ENCODE results near the gene FRMD3. TPM values are rescaled to one million over a fixed set of nuclear protein-coding genes. Genes with fewer than 3 reads are reported as not detected.

The FRMD3 gene
- total and polyA plus RNA-seq, 4 experiments from 2014 or later, result 0.22 to 1.3 (median 1.1) TPM; not detected in 1

DNA sequence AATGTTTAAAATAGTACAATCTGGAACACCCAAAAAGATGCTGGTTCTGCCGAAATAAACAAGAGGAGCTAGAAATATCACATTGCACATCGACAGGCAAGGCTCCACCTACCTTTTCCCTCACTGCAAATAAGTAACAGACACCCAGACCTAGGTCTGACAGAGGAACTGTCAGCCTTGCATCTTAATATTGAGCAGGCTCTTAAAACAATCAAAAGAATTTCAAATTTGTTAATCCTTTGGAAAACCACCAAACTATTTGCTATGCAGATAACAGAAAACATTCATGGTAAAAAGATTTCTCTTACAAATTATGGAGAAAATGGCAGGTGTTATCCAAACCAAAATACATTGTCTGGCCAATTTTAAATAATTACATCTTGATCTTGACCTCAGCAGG, 71.3 kb downstream of the FRMD3 start:
- Mint-ChIP-seq H3K27ac (no peak overlapping the region), H3K9me3 (peaks cover 0 to 6% (median under 1%) of the 10 kb centered on the region in 8 donors), H3K4me1 (no peaks in the 10 kb centered on the region), H3K27me3 (peaks cover 0 to 1% of the 10 kb centered on the region in 2 donors), H3K36me3 (peaks cover 0 to 4% of the 10 kb centered on the region in 2 donors), H3K4me3 (no peak overlapping the region)
- Histone ChIP-seq H3K27me3 (ENCODE audit: insufficient read depth, low read length) (no peaks in the 10 kb centered on the region), H3K9me3 (ENCODE audit: control insufficient read depth in 1 of 2, low read length in 2 of 2) (no peaks in the 10 kb centered on the region), H3K36me3 (ENCODE audit: insufficient read depth, low read length) (no peaks in the 10 kb centered on the region), H3K4me1 (ENCODE audit: insufficient read depth, low read length) (no peaks in the 10 kb centered on the region), H3K4me3 (ENCODE audit: low read length in 2 of 2) (no peak overlapping the region), H3K27ac (ENCODE audit: low read depth, low read length) (no peak overlapping the region)
- POLR2A ChIA-PET (ENCODE audit: partially characterized antibody), result no interaction called here
- no peak for DNase-seq
- CTCF ChIA-PET (ENCODE audit: partially characterized antibody), result no interaction called here
- intact Hi-C loops (cut with micrococcal nuclease), result no loop called here

- Histone ChIP-seq H3K4me1 (ENCODE audit: insufficient read depth, low read length) (no peaks in the 10 kb centered on the region), H3K9me3 (ENCODE audit: control insufficient read depth in 1 of 2, low read length in 2 of 2) (no peaks in the 10 kb centered on the region), H3K27ac (ENCODE audit: low read depth, low read length) (no peak overlapping the region), H3K27me3 (ENCODE audit: insufficient read depth, low read length) (no peaks in the 10 kb centered on the region), H3K36me3 (ENCODE audit: insufficient read depth, low read length) (no peaks in the 10 kb centered on the region), H3K4me3 (ENCODE audit: low read length in 2 of 2) (no peak overlapping the region)
- intact Hi-C loops (cut with micrococcal nuclease), result no loop called here
- Mint-ChIP-seq H3K27me3 (peaks cover 0 to 1% of the 10 kb centered on the region in 2 donors), H3K4me3 (no peak overlapping the region), H3K4me1 (no peaks in the 10 kb centered on the region), H3K9me3 (peaks cover 0 to 8% (median 1%) of the 10 kb centered on the region in 8 donors), H3K36me3 (peaks cover under 1 to 5% of the 10 kb centered on the region in 2 donors), H3K27ac (no peak overlapping the region)
- ChIA-PET CTCF (ENCODE audit: partially characterized antibody) (no interaction called here), POLR2A (ENCODE audit: partially characterized antibody) (no interaction called here)
- DNase-seq, result no peak
These were observed 71.8 kb downstream of the FRMD3 start for GRCh38 chr9:83466351-83466750.

- H3K4me1 Mint-ChIP-seq, result no peaks in the 10 kb centered on the region
- Histone ChIP-seq H3K27ac (ENCODE audit: low read depth, low read length) (no peak overlapping the region), H3K27me3 (ENCODE audit: insufficient read depth, low read length) (no peaks in the 10 kb centered on the region), H3K4me1 (ENCODE audit: insufficient read depth, low read length) (no peaks in the 10 kb centered on the region), H3K9me3 (ENCODE audit: control insufficient read depth in 1 of 2, low read length in 2 of 2) (no peaks in the 10 kb centered on the region), H3K4me3 (ENCODE audit: low read length in 2 of 2) (no peak overlapping the region), H3K36me3 (ENCODE audit: insufficient read depth, low read length) (no peaks in the 10 kb centered on the region)
- intact Hi-C loops (cut with micrococcal nuclease), result no loop called here
- ChIA-PET POLR2A (ENCODE audit: partially characterized antibody) (no interaction called here), CTCF (ENCODE audit: partially characterized antibody) (no interaction called here)
- no peak overlapping the region for H3K27ac Mint-ChIP-seq
- peaks cover 0 to 11% (median 6%) of the 10 kb centered on the region in 8 donors for H3K9me3 Mint-ChIP-seq
- no peak overlapping the region for H3K4me3 Mint-ChIP-seq
- H3K36me3 Mint-ChIP-seq, result peaks cover 6 to 12% of the 10 kb centered on the region in 2 donors
- DNase-seq, result no peak
- H3K27me3 Mint-ChIP-seq, result no peaks in the 10 kb centered on the region
These were observed 78.4 kb downstream of the FRMD3 start for GRCh38 chr9:83459830-83460229.

DNA sequence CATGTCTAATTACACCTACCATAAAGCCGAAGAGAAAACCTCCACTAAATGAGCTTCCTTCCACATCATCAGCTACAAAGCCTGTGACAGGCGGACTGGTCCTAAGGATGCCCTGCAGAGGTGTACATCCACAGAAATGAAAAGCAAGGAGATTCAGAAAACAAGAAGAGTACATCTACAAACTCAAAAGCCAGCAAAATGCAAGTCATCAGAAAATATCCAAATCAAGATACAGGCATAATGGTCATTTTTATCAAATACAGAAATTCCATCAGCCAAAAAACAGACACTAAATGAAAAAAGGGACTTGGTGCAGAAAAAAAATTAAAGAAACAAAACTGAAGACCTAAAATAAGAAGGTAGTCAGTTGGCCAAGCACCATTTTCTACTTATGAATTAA, 79.7 kb downstream of the FRMD3 start:
- no peak for DNase-seq
- H3K27ac Mint-ChIP-seq, result no peak overlapping the region
- Histone ChIP-seq H3K9me3 (ENCODE audit: control insufficient read depth in 1 of 2, low read length in 2 of 2) (no peaks in the 10 kb centered on the region), H3K36me3 (ENCODE audit: insufficient read depth, low read length) (no peaks in the 10 kb centered on the region), H3K27me3 (ENCODE audit: insufficient read depth, low read length) (no peaks in the 10 kb centered on the region), H3K4me3 (ENCODE audit: low read length in 2 of 2) (no peak overlapping the region), H3K4me1 (ENCODE audit: insufficient read depth, low read length) (no peaks in the 10 kb centered on the region), H3K27ac (ENCODE audit: low read depth, low read length) (no peak overlapping the region)
- ChIA-PET POLR2A (ENCODE audit: partially characterized antibody) (no interaction called here), CTCF (ENCODE audit: partially characterized antibody) (no interaction called here)
- peaks cover 0 to 11% (median 6%) of the 10 kb centered on the region in 8 donors for H3K9me3 Mint-ChIP-seq
- intact Hi-C loops (cut with micrococcal nuclease), result no loop called here
- H3K36me3 Mint-ChIP-seq, result peaks cover 6 to 12% of the 10 kb centered on the region in 2 donors
- H3K27me3 Mint-ChIP-seq, result no peaks in the 10 kb centered on the region
- H3K4me1 Mint-ChIP-seq, result no peaks in the 10 kb centered on the region
- no peak overlapping the region for H3K4me3 Mint-ChIP-seq

DNA sequence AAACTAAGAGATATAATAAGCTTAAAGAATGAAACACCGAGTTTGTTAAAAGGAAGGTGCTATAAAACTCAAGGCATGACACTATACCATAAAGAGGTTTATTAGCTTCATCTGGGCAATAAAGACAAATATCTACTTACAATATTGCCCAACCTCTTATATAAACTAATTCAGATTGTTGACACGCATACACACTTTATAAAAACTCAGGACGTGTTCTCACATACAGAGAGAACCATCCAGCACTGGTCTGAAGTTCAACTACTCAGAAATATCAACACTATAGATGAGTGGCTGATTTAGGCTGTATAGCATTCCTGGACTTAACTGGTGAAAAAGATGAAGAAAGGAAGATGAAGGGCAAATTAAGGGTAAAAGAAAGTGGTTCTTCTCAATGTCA, 81.2 kb downstream of the FRMD3 start:
- ChIA-PET CTCF (ENCODE audit: partially characterized antibody) (no interaction called here), POLR2A (ENCODE audit: partially characterized antibody) (no interaction called here)
- no peak overlapping the region for H3K27ac Mint-ChIP-seq
- H3K9me3 Mint-ChIP-seq, result peaks cover 0 to 6% (median 5%) of the 10 kb centered on the region in 8 donors
- Histone ChIP-seq H3K36me3 (ENCODE audit: insufficient read depth, low read length) (no peaks in the 10 kb centered on the region), H3K9me3 (ENCODE audit: control insufficient read depth in 1 of 2, low read length in 2 of 2) (no peaks in the 10 kb centered on the region), H3K27ac (ENCODE audit: low read depth, low read length) (no peak overlapping the region), H3K27me3 (ENCODE audit: insufficient read depth, low read length) (no peaks in the 10 kb centered on the region), H3K4me1 (ENCODE audit: insufficient read depth, low read length) (no peaks in the 10 kb centered on the region), H3K4me3 (ENCODE audit: low read length in 2 of 2) (no peak overlapping the region)
- H3K4me3 Mint-ChIP-seq, result no peak overlapping the region
- peaks cover 6 to 7% of the 10 kb centered on the region in 2 donors for H3K36me3 Mint-ChIP-seq
- DNase-seq, result no peak
- intact Hi-C loops (cut with micrococcal nuclease), result no loop called here
- H3K27me3 Mint-ChIP-seq, result no peaks in the 10 kb centered on the region
- H3K4me1 Mint-ChIP-seq, result no peaks in the 10 kb centered on the region

DNA sequence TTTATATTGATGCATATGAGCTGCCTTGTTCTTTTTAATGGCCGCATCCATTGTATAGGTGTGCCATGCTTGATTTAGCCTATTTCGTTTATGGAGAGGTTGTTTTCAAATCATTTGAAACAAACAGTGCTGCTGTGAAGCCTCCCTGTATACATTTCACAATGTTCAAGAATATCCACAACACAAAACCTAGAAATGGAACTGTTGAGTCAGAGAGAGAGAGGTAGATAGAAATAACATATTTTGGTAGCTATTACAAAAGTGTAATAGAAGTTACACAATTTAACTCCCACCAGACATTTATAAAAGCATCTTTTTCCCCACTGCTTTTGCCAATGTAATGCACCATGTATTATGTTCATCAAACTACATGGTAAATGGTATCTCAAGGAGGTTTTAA, 82.0 kb downstream of the FRMD3 start:
- H3K36me3 Mint-ChIP-seq, result peaks cover 4 to 6% of the 10 kb centered on the region in 2 donors
- Histone ChIP-seq H3K4me1 (ENCODE audit: insufficient read depth, low read length) (no peaks in the 10 kb centered on the region), H3K4me3 (ENCODE audit: low read length in 2 of 2) (no peak overlapping the region), H3K27me3 (ENCODE audit: insufficient read depth, low read length) (no peaks in the 10 kb centered on the region), H3K27ac (ENCODE audit: low read depth, low read length) (no peak overlapping the region), H3K9me3 (ENCODE audit: control insufficient read depth in 1 of 2, low read length in 2 of 2) (no peaks in the 10 kb centered on the region), H3K36me3 (ENCODE audit: insufficient read depth, low read length) (no peaks in the 10 kb centered on the region)
- no peaks in the 10 kb centered on the region for H3K27me3 Mint-ChIP-seq
- DNase-seq, result no peak
- no peaks in the 10 kb centered on the region for H3K4me1 Mint-ChIP-seq
- H3K4me3 Mint-ChIP-seq, result no peak overlapping the region
- H3K9me3 Mint-ChIP-seq, result peaks cover 0 to 6% (median 4%) of the 10 kb centered on the region in 8 donors
- intact Hi-C loops (cut with micrococcal nuclease), result no loop called here
- POLR2A ChIA-PET (ENCODE audit: partially characterized antibody), result no interaction called here
- no peak overlapping the region for H3K27ac Mint-ChIP-seq
- CTCF ChIA-PET (ENCODE audit: partially characterized antibody), result no interaction called here

DNA sequence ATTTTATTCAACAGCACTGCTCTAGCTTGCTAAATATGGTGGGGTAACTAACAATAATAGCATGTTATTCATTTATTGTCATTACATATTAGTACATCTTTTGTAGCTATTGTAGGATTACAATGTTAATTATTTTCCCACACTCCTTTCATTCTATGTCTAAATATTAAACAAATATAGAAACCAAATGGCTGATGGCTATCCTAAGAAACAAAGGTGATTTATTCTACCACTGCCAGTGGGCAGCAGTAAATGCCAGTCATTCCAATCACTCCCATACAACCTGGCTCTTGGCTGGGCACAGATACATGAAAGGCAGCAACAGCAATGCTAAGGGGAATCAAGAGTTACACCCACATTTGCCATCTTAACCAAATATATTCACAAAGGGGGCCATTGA, 84.1 kb downstream of the FRMD3 start:
- Mint-ChIP-seq H3K4me3 (no peak overlapping the region), H3K4me1 (no peaks in the 10 kb centered on the region), H3K36me3 (no peaks in the 10 kb centered on the region), H3K9me3 (no peaks in the 10 kb centered on the region), H3K27me3 (no peaks in the 10 kb centered on the region), H3K27ac (no peak overlapping the region)
- CTCF ChIA-PET (ENCODE audit: partially characterized antibody), result no interaction called here
- intact Hi-C loops (cut with micrococcal nuclease), result no loop called here
- Histone ChIP-seq H3K36me3 (ENCODE audit: insufficient read depth, low read length) (no peaks in the 10 kb centered on the region), H3K27ac (ENCODE audit: low read depth, low read length) (no peak overlapping the region), H3K4me1 (ENCODE audit: insufficient read depth, low read length) (no peaks in the 10 kb centered on the region), H3K4me3 (ENCODE audit: low read length in 2 of 2) (no peak overlapping the region), H3K9me3 (ENCODE audit: control insufficient read depth in 1 of 2, low read length in 2 of 2) (no peaks in the 10 kb centered on the region), H3K27me3 (ENCODE audit: insufficient read depth, low read length) (no peaks in the 10 kb centered on the region)
- POLR2A ChIA-PET (ENCODE audit: partially characterized antibody), result no interaction called here
- no peak for DNase-seq

GRCh38 chr9:83451308-83451707, 86.9 kb downstream of the FRMD3 start:
- no peak overlapping the region for H3K4me3 Mint-ChIP-seq
- no peaks in the 10 kb centered on the region for H3K27me3 Mint-ChIP-seq
- H3K4me1 Mint-ChIP-seq, result no peaks in the 10 kb centered on the region
- Histone ChIP-seq H3K4me1 (ENCODE audit: insufficient read depth, low read length) (no peaks in the 10 kb centered on the region), H3K27me3 (ENCODE audit: insufficient read depth, low read length) (no peaks in the 10 kb centered on the region), H3K27ac (ENCODE audit: low read depth, low read length) (no peak overlapping the region), H3K36me3 (ENCODE audit: insufficient read depth, low read length) (no peaks in the 10 kb centered on the region), H3K9me3 (ENCODE audit: control insufficient read depth in 1 of 2, low read length in 2 of 2) (no peaks in the 10 kb centered on the region), H3K4me3 (ENCODE audit: low read length in 2 of 2) (no peak overlapping the region)
- H3K36me3 Mint-ChIP-seq, result no peaks in the 10 kb centered on the region
- CTCF ChIA-PET (ENCODE audit: partially characterized antibody), result interaction anchor here (0.7 kb wide), 1 partner anchor 117 kb away, joined by 3 read pairs; no protein-coding TSS in a partner anchor
- POLR2A ChIA-PET (ENCODE audit: partially characterized antibody), result no interaction called here
- peaks cover 0 to 3% (median 0%) of the 10 kb centered on the region in 8 donors for H3K9me3 Mint-ChIP-seq
- no peak overlapping the region for H3K27ac Mint-ChIP-seq
- intact Hi-C loops (cut with micrococcal nuclease), result no loop called here
- no peak for DNase-seq

Measured in CD4-positive, alpha-beta memory T cell (primary cell).